Sciatic nerve (tissue), 1 donor: ENCODE data around the gene ANKZF1. TPM values are rescaled to one million over a fixed set of nuclear protein-coding genes. Genes with fewer than 3 reads are reported as not detected.

Experiments
- total RNA-seq: library from RNA; stranded (reverse); fragmentation: NEBNext Ultra II Directional; extraction: Animal tissue kit (Norgen Biotek cat#: 25700); gene quantifications from one replicate; pipeline ENCODE4 v1.2.1, GENCODE V29; 2021
- donor health status: DM: no; HTN: no; CAD: no.

ANKZF1 gene
- total RNA-seq, 1 donor from 2014 or later = 46.9 TPM

Other genes starting within 250 kb of the ANKZF1 start
- gene FEV, start 244.6 kb upstream of the ANKZF1 start, total RNA-seq = not detected
- gene CRYBA2, start 236.4 kb upstream of the ANKZF1 start, total RNA-seq = not detected
- 0.18 TPM for gene CFAP65, start 188.3 kb upstream of the ANKZF1 start, total RNA-seq
- gene IHH, start 168.9 kb upstream of the ANKZF1 start, total RNA-seq = 0.22 TPM
- 15.0 TPM for gene NHEJ1, start 69.0 kb upstream of the ANKZF1 start, total RNA-seq
- gene SLC23A3, start 59.8 kb upstream of the ANKZF1 start, total RNA-seq = 3.3 TPM
- gene CNPPD1, start 52.9 kb upstream of the ANKZF1 start, total RNA-seq = 55.8 TPM
- 75.7 TPM for gene RETREG2, start 51.5 kb upstream of the ANKZF1 start, total RNA-seq
- gene ZFAND2B, start 23.0 kb upstream of the ANKZF1 start, total RNA-seq = 40.8 TPM
- gene ABCB6, start 10.8 kb upstream of the ANKZF1 start, total RNA-seq = 32.6 TPM
- gene ATG9A, start 170 bp upstream of the ANKZF1 start, total RNA-seq = 39.9 TPM
- 4.2 TPM for gene GLB1L, start 15.6 kb downstream of the ANKZF1 start, total RNA-seq
- 16.5 TPM for gene STK16, start 15.7 kb downstream of the ANKZF1 start, total RNA-seq
- gene TUBA4B, start 23.4 kb downstream of the ANKZF1 start, total RNA-seq = not detected
- 12.5 TPM for gene TUBA4A, start 24.1 kb downstream of the ANKZF1 start, total RNA-seq
- gene DNAJB2, start 49.6 kb downstream of the ANKZF1 start, total RNA-seq = 120 TPM
- 0.58 TPM for gene PTPRN, start 79.6 kb downstream of the ANKZF1 start, total RNA-seq
- not detected for gene RESP18, start 102.9 kb downstream of the ANKZF1 start, total RNA-seq
- gene DNPEP, start 158.1 kb downstream of the ANKZF1 start, total RNA-seq = 41.8 TPM
- 1.4 TPM for gene DES, start 188.6 kb downstream of the ANKZF1 start, total RNA-seq
- 7.2 TPM for gene SPEG, start 205.0 kb downstream of the ANKZF1 start, total RNA-seq